H9 (cell line): ENCODE results near the gene CUBN. TPM values are rescaled to one million over a fixed set of nuclear protein-coding genes. Genes with fewer than 3 reads are reported as not detected.

Experiments used
- DNase-seq: peaks from one replicate; pipeline ENCODE4 v3.0.0-alpha.2; 2017
- H2AFZ ChIP-seq: one replicate; pipeline ENCODE4 v1.6.1; 2013; ENCODE audit warnings: mild to moderate bottlenecking, low read length, control low read depth, moderate library complexity
- H2AK5ac ChIP-seq: 2 replicates; pipeline ENCODE4 v1.6.1; 2013; ENCODE audit warnings: low read length, control low read depth, mixed read lengths; ENCODE audit not compliant: insufficient read length
- H2BK120ac ChIP-seq: one replicate; pipeline ENCODE4 v1.6.1; 2013; ENCODE audit warnings: low read depth, mild to moderate bottlenecking, low read length, control low read depth, inconsistent platforms; ENCODE audit not compliant: poor library complexity, severe bottlenecking
- H2BK12ac ChIP-seq: 2 replicates; pipeline ENCODE4 v1.6.1; 2013; ENCODE audit warnings: low read length, control low read depth, mixed read lengths, low read depth; ENCODE audit not compliant: insufficient read length
- H2BK15ac ChIP-seq: 2 replicates; pipeline ENCODE4 v1.6.1; 2013; ENCODE audit warnings: low read depth, low read length, control low read depth
- H2BK20ac ChIP-seq: one replicate; pipeline ENCODE4 v1.6.1; 2013; ENCODE audit warnings: low read depth, mild to moderate bottlenecking, low read length, control low read depth, inconsistent platforms; ENCODE audit not compliant: poor library complexity, severe bottlenecking
- H2BK5ac ChIP-seq: 2 replicates; pipeline ENCODE4 v1.6.1; 2013; ENCODE audit warnings: low read length, control low read depth, mixed read lengths; ENCODE audit not compliant: insufficient read length
- H3K14ac ChIP-seq: 2 replicates; pipeline ENCODE4 v1.6.1; 2013; ENCODE audit warnings: low read length, control low read depth; ENCODE audit not compliant: insufficient read depth
- H3K18ac ChIP-seq: 2 replicates; pipeline ENCODE4 v1.6.1; 2013; ENCODE audit warnings: low read depth, mild to moderate bottlenecking, mixed read lengths, low read length, control low read depth; ENCODE audit not compliant: insufficient read length
- H3K23ac ChIP-seq: 2 replicates; pipeline ENCODE4 v1.6.1; 2013; ENCODE audit warnings: low read length, control low read depth, mixed read lengths, low read depth; ENCODE audit not compliant: insufficient read length
- H3K23me2 ChIP-seq: 2 replicates; pipeline ENCODE4 v1.6.1; 2013; ENCODE audit warnings: low read depth, mild to moderate bottlenecking, mixed read lengths, low read length, control low read depth; ENCODE audit not compliant: insufficient read length, poor library complexity, severe bottlenecking
- H3K27ac ChIP-seq: 2 replicates; pipeline ENCODE4 v1.5.1; 2013; ENCODE audit warnings: low read length, control low read depth, mixed read lengths, low read depth; ENCODE audit not compliant: insufficient read length
- H3K27me3 ChIP-seq: 2 replicates; pipeline ENCODE4 v1.6.1; 2013; ENCODE audit warnings: low read length, control low read depth, inconsistent platforms; ENCODE audit not compliant: insufficient read depth
- H3K4ac ChIP-seq: 2 replicates; pipeline ENCODE4 v1.6.1; 2013; ENCODE audit warnings: low read depth, mild to moderate bottlenecking, control low read depth, inconsistent platforms, low read length, moderate library complexity
- H3K4me1 ChIP-seq: 2 replicates; pipeline ENCODE4 v1.6.1; 2013; ENCODE audit warnings: low read length, control low read depth, inconsistent platforms; ENCODE audit not compliant: insufficient read depth
- H3K4me2 ChIP-seq: 2 replicates; pipeline ENCODE4 v1.6.1; 2013; ENCODE audit warnings: low read length, control low read depth, mixed read lengths; ENCODE audit not compliant: insufficient read length, insufficient read depth
- H3K56ac ChIP-seq: 2 replicates; pipeline ENCODE4 v1.6.1; 2013; ENCODE audit warnings: low read depth, mild to moderate bottlenecking, mixed read lengths, low read length, control low read depth; ENCODE audit not compliant: insufficient read length
- H3K79me1 ChIP-seq: 2 replicates; pipeline ENCODE4 v1.6.1; 2013; ENCODE audit warnings: low read depth, mild to moderate bottlenecking, moderate library complexity, low read length, control low read depth, inconsistent platforms; ENCODE audit not compliant: insufficient read depth, poor library complexity, severe bottlenecking
- H3K79me2 ChIP-seq: 2 replicates; pipeline ENCODE4 v1.6.1; 2013; ENCODE audit warnings: low read length, control low read depth, inconsistent platforms; ENCODE audit not compliant: insufficient read depth
- H3K9ac ChIP-seq: 2 replicates; pipeline ENCODE4 v1.6.1; 2013; ENCODE audit warnings: low read length, control low read depth, mixed read lengths; ENCODE audit not compliant: insufficient read length; ENCODE audit errors: extremely low read depth
- H3K9me3 ChIP-seq: one replicate; pipeline ENCODE4 v1.6.1; 2013; ENCODE audit warnings: low read depth, low read length, inconsistent platforms; ENCODE audit not compliant: control insufficient read depth
- H3T11ph ChIP-seq: one replicate; pipeline ENCODE4 v1.6.1; 2013; ENCODE audit warnings: mild to moderate bottlenecking, low read length, control low read depth, inconsistent platforms
- H4K20me1 ChIP-seq: one replicate; pipeline ENCODE4 v1.6.1; 2013; ENCODE audit not compliant: control insufficient read depth, insufficient read length, insufficient read depth
- H4K5ac ChIP-seq: 2 replicates; pipeline ENCODE4 v1.6.1; 2013; ENCODE audit warnings: low read depth, mild to moderate bottlenecking, mixed read lengths, low read length, control low read depth; ENCODE audit not compliant: insufficient read length
- H4K8ac ChIP-seq: replicated peaks from 2 replicates; pipeline ENCODE4 v1.6.1; 2013; ENCODE audit warnings: low read length, control low read depth, mixed read lengths, low read depth; ENCODE audit not compliant: insufficient read length
- H4K91ac ChIP-seq: 2 replicates; pipeline ENCODE4 v1.6.1; 2013; ENCODE audit warnings: low read depth, mild to moderate bottlenecking, moderate library complexity, mixed read lengths, low read length, control low read depth; ENCODE audit not compliant: insufficient read length
- H3K27ac Mint-ChIP-seq, 3 experiments: 2 replicates in 2 of 3; 3 replicates in 1 of 3; pipeline ENCODE4 v1.8.0; 2020 to 2021; ENCODE audit warnings: mixed read lengths in 3 of 3, mild to moderate bottlenecking in 1 of 3, moderate library complexity in 1 of 3
- H3K27me3 Mint-ChIP-seq: 2 replicates; pipeline ENCODE4 v1.8.0; 2021; ENCODE audit warnings: low read depth, mild to moderate bottlenecking, moderate library complexity, mixed read lengths
- H3K36me3 Mint-ChIP-seq, 3 experiments: 2 replicates in 2 of 3; 3 replicates in 1 of 3; pipeline ENCODE4 v1.8.0; 2020 to 2021; ENCODE audit warnings: low read depth in 3 of 3, mixed read lengths in 3 of 3; ENCODE audit not compliant: insufficient read depth in 1 of 3
- H3K4me1 Mint-ChIP-seq, 2 experiments: 2 replicates each; pipeline ENCODE4 v1.8.0; 2020; ENCODE audit warnings: mixed read lengths in 2 of 2
- H3K4me3 Mint-ChIP-seq, 2 experiments: 2 replicates in 1 of 2; 3 replicates in 1 of 2; pipeline ENCODE4 v1.8.0; 2020 to 2021; ENCODE audit warnings: mild to moderate bottlenecking in 2 of 2, mixed read lengths in 2 of 2, moderate library complexity in 1 of 2
- H3K9me3 Mint-ChIP-seq, 2 experiments: 2 replicates in 1 of 2; 3 replicates in 1 of 2; pipeline ENCODE4 v1.8.0; 2020; ENCODE audit warnings: mild to moderate bottlenecking in 2 of 2, mixed read lengths in 2 of 2, moderate library complexity in 1 of 2
- WGBS: extraction: QIAGEN DNeasy Blood & Tissue Kit; methylation state at CpG from one replicate; pipeline ENCODE4 v1.1.7; 2013; ENCODE audit warnings: missing lambda C conversion rate, low lambda C conversion rate, mixed read lengths; ENCODE audit not compliant: insufficient read length; ENCODE audit errors: extremely low coverage; 5-methylcytosine and 5-hydroxymethylcytosine counted together
- total RNA-seq: library from RNA; stranded (reverse); gene quantifications from 2 replicates; pipeline ENCODE4 v1.2.1, GENCODE V29; 2021
- TF ChIP-seq, protein P1 (sequence below): fragments of 200-600 bp; sonication (generic); conservative IDR thresholded peaks from 3 replicates; pipeline ENCODE4 v1.8.0; 2021; ENCODE audit warnings: antibody characterized with exemption, mild to moderate bottlenecking

CUBN gene
- total RNA-seq, 1 experiment from 2014 or later, result 0.26 TPM

- H3K9me3 ChIP-seq, result no peaks in the 10 kb centered on the region
- no peak overlapping the region for H3K23ac ChIP-seq
- TF ChIP-seq, protein P1, sequence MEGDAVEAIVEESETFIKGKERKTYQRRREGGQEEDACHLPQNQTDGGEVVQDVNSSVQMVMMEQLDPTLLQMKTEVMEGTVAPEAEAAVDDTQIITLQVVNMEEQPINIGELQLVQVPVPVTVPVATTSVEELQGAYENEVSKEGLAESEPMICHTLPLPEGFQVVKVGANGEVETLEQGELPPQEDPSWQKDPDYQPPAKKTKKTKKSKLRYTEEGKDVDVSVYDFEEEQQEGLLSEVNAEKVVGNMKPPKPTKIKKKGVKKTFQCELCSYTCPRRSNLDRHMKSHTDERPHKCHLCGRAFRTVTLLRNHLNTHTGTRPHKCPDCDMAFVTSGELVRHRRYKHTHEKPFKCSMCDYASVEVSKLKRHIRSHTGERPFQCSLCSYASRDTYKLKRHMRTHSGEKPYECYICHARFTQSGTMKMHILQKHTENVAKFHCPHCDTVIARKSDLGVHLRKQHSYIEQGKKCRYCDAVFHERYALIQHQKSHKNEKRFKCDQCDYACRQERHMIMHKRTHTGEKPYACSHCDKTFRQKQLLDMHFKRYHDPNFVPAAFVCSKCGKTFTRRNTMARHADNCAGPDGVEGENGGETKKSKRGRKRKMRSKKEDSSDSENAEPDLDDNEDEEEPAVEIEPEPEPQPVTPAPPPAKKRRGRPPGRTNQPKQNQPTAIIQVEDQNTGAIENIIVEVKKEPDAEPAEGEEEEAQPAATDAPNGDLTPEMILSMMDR, result no peak
- H3K23me2 ChIP-seq, result no peaks in the 10 kb centered on the region
- H4K20me1 ChIP-seq, result no peaks in the 10 kb centered on the region
- no peaks in the 10 kb centered on the region for H3K79me2 ChIP-seq
- Mint-ChIP-seq H3K27ac (peak overlapping the region in 1 of 3 experiments; percentile 6; a peak in 3 of 7 replicates), H3K9me3 (peaks cover 0 to 5% of the 10 kb centered on the region in 2 experiments; a peak in 1 of 5 replicates), H3K27me3 (no peaks in the 10 kb centered on the region; the same call in 1 of the 2 replicates), H3K36me3 (peaks cover 0 to 5% (median 0%) of the 10 kb centered on the region in 3 experiments; a peak in 2 of 7 replicates), H3K4me1 (peaks cover 19 to 20% of the 10 kb centered on the region in 2 experiments), H3K4me3 (no peak overlapping the region)
- no peak overlapping the region for H3K56ac ChIP-seq
- H2BK15ac ChIP-seq, result no peak overlapping the region
- no peak overlapping the region for H4K91ac ChIP-seq
- H3K79me1 ChIP-seq, result no peaks in the 10 kb centered on the region
- H2AFZ ChIP-seq, result peak overlapping the region; percentile 60
- no peaks in the 10 kb centered on the region for H3K27me3 ChIP-seq
- no peak overlapping the region for H2BK120ac ChIP-seq
- no peak overlapping the region for H3K4ac ChIP-seq
- no peak overlapping the region for H2BK20ac ChIP-seq
- H3K4me1 ChIP-seq, result no peaks in the 10 kb centered on the region
- no peak overlapping the region for H4K8ac ChIP-seq
- no peak overlapping the region for H2AK5ac ChIP-seq
- no peak overlapping the region for H2BK5ac ChIP-seq
- H4K5ac ChIP-seq, result no peak overlapping the region
- no peak overlapping the region for H3K27ac ChIP-seq
- no peak overlapping the region for H3K4me2 ChIP-seq
- no peak overlapping the region for H3K18ac ChIP-seq
- no peak overlapping the region for H3T11ph ChIP-seq
- no peak overlapping the region for H3K9ac ChIP-seq
- H2BK12ac ChIP-seq, result no peak overlapping the region
- no peak for DNase-seq
- WGBS, result no CpG with 5 or more reads among the region's 10 CpGs
- no peak overlapping the region for H3K14ac ChIP-seq
Observed at GRCh38 chr10:16986406-16987205, 143.0 kb downstream of the CUBN start.
